HepG2 (cell line): Measurements from ENCODE around the gene ASB8. TPM values are rescaled to one million over a fixed set of nuclear protein-coding genes. Genes with fewer than 3 reads are reported as not detected.

Experiments used
- ATAC-seq: fragments of 200-7000 bp; cut with Tn5 transposase; 3 replicates; pipeline ENCODE4 v1.9.1; 2020; ENCODE audit warnings: mild to moderate bottlenecking, moderate library complexity
- BruUV-seq: library from RNA; stranded (reverse); fragments of 400-500 nt; replicated peaks from 2 replicates; lab custom pipeline; 2021; lab: Mats Ljungman, UMichigan
- CTCF ChIA-PET: fragments of 300-600 bp; formaldehyde crosslinking; extraction: SDS; loops from one replicate; lab custom pipeline; 2021; ENCODE audit warnings: low total read pairs, inconsistent platforms, low intra/inter-chr PET ratio; lab: Yijun Ruan, JAX
- POLR2A ChIA-PET: fragments of 350-600 bp; sonication (Branson Sonifier 250); formaldehyde crosslinking; loops from one replicate; lab custom pipeline; 2020; ENCODE audit warnings: antibody characterized with exemption, inconsistent platforms; lab: Yijun Ruan, JAX
- DNase-seq: peaks from one replicate; pipeline ENCODE4 v3.0.0-alpha.2; 2015; ENCODE audit warnings: low spot score
- FAIRE-seq: peaks from 3 replicates; lab custom pipeline; 2011; peaks lifted over from hg19 to GRCh38; lab: Jason Lieb, UNC
- H2AFZ ChIP-seq: one replicate; pipeline ENCODE4 v1.6.1; 2011; ENCODE audit warnings: low read length, inconsistent platforms
- H3K27ac ChIP-seq: fragments of 300-600 bp; 3 replicates; pipeline ENCODE4 v1.8.0; 2011; ENCODE audit warnings: mixed run types, mild to moderate bottlenecking, mixed read lengths, low read length, inconsistent platforms; ENCODE audit not compliant: insufficient read depth; ENCODE audit errors: extremely low read length
- H3K27me3 ChIP-seq, 2 experiments: fragments of 200-600 bp in 1 of 2; 2 replicates in 1 of 2; 3 replicates in 1 of 2; pipeline versions ENCODE4 v1.6.0 to v1.8.0; 2011; ENCODE audit warnings: low read length in 2 of 2, mild to moderate bottlenecking in 2 of 2, moderate library complexity in 2 of 2, inconsistent platforms in 1 of 2; ENCODE audit not compliant: insufficient read depth in 2 of 2, control insufficient read depth in 1 of 2
- H3K36me3 ChIP-seq, 2 experiments: fragments of 200-600 bp in 1 of 2; replicated peaks in 1 of 2; 2 replicates in 1 of 2; 3 replicates in 1 of 2; pipeline versions ENCODE4 v1.5.1 to v1.8.0; 2011; ENCODE audit warnings: low read length in 2 of 2, inconsistent platforms in 1 of 2; ENCODE audit not compliant: insufficient read depth in 2 of 2, control insufficient read depth in 1 of 2
- H3K4me1 ChIP-seq: 2 replicates; pipeline ENCODE4 v1.5.1; 2012; ENCODE audit warnings: low read length, inconsistent platforms; ENCODE audit not compliant: insufficient read depth
- H3K4me2 ChIP-seq: 2 replicates; pipeline ENCODE4 v1.6.0; 2011; ENCODE audit warnings: low read depth, low read length, inconsistent platforms
- H3K4me3 ChIP-seq, 3 experiments: fragments of 200-600 bp in 1 of 3; sonication (generic), shearing (Covaris generic) in 1 of 3; replicated peaks in 1 of 3; 2 replicates each; pipeline ENCODE4 v1.5.1; 2011 to 2016; ENCODE audit warnings: low read length in 3 of 3, inconsistent platforms in 2 of 3, low read depth in 2 of 3, mild to moderate bottlenecking in 2 of 3, control low read depth in 1 of 3, mixed read lengths in 1 of 3; ENCODE audit not compliant: insufficient read depth in 1 of 3
- H3K79me2 ChIP-seq: one replicate; pipeline ENCODE4 v1.6.1; 2011; ENCODE audit warnings: low read length, inconsistent platforms; ENCODE audit not compliant: insufficient read depth
- H3K9ac ChIP-seq: 2 replicates; pipeline ENCODE4 v1.6.0; 2011; ENCODE audit warnings: mild to moderate bottlenecking, low read depth, low read length, inconsistent platforms; ENCODE audit not compliant: insufficient read depth
- H3K9me3 ChIP-seq: 2 replicates; pipeline ENCODE4 v1.5.1; 2012; ENCODE audit warnings: mild to moderate bottlenecking, low read length
- H4K20me1 ChIP-seq: 2 replicates; pipeline ENCODE4 v1.6.0; 2011; ENCODE audit warnings: inconsistent platforms, mild to moderate bottlenecking, low read length, moderate library complexity; ENCODE audit not compliant: insufficient read depth
- GMEB2 ChIP-seq: IDR thresholded peaks from 2 replicates; pipeline ENCODE4 v1.6.1; 2016; ENCODE audit warnings: missing biosample characterization, missing genetic modification reagents, low read depth
- HINFP ChIP-seq: sonication (generic); formaldehyde crosslinking; IDR thresholded peaks from 2 replicates; pipeline ENCODE4 v1.4.0; 2020; ENCODE audit warnings: low read depth, mild to moderate bottlenecking, missing genetic modification reagents
- KAT2B ChIP-seq: fragments of 150-350 bp; IDR thresholded peaks from 2 replicates; pipeline ENCODE4 v1.6.1; 2014; ENCODE audit warnings: low read depth, low read length, borderline replicate concordance
- RARA ChIP-seq: IDR thresholded peaks from 2 replicates; pipeline ENCODE4 v1.6.1; 2016; ENCODE audit warnings: missing genetic modification reagents, missing compliant biosample characterization
- RARG ChIP-seq: sonication (generic); formaldehyde crosslinking; IDR thresholded peaks from 2 replicates; pipeline ENCODE4 v1.4.0; 2020; ENCODE audit warnings: low read depth, mild to moderate bottlenecking, missing genetic modification reagents
- TRIM24 ChIP-seq: sonication (generic); formaldehyde crosslinking; IDR thresholded peaks from 2 replicates; pipeline ENCODE4 v1.8.0; 2022; ENCODE audit warnings: mild to moderate bottlenecking, missing genetic modification reagents
- WIZ ChIP-seq: sonication (generic); formaldehyde crosslinking; IDR thresholded peaks from 2 replicates; pipeline ENCODE4 v1.5.1; 2020; ENCODE audit warnings: mild to moderate bottlenecking, missing genetic modification reagents
- ZBTB1 ChIP-seq: sonication (generic); formaldehyde crosslinking; IDR thresholded peaks from 2 replicates; pipeline ENCODE4 v1.4.0; 2020; ENCODE audit warnings: missing genetic modification reagents, borderline replicate concordance
- ZEB1 ChIP-seq: IDR thresholded peaks from 2 replicates; pipeline ENCODE4 v1.6.1; 2012; ENCODE audit warnings: mild to moderate bottlenecking, low read depth, inconsistent platforms; ENCODE audit not compliant: insufficient replicate concordance
- ZFP90 ChIP-seq: sonication (generic); formaldehyde crosslinking; IDR thresholded peaks from 2 replicates; pipeline ENCODE4 v1.8.0; 2022; ENCODE audit warnings: missing genetic modification reagents, mild to moderate bottlenecking, inconsistent platforms, borderline replicate concordance
- ZKSCAN8 ChIP-seq: IDR thresholded peaks from 2 replicates; pipeline ENCODE4 v1.6.1; 2016; ENCODE audit warnings: borderline replicate concordance, missing genetic modification reagents, missing compliant biosample characterization
- ZNF24 ChIP-seq: fragments of 450-650 bp; IDR thresholded peaks from 2 replicates; pipeline ENCODE4 v1.6.1; 2017; ENCODE audit warnings: antibody characterized with exemption, mild to moderate bottlenecking
- ZNF263 ChIP-seq: sonication (generic); formaldehyde crosslinking; IDR thresholded peaks from 2 replicates; pipeline ENCODE4 v1.4.0; 2020; ENCODE audit warnings: missing genetic modification reagents
- ZNF326 ChIP-seq: sonication (generic); formaldehyde crosslinking; IDR thresholded peaks from 2 replicates; pipeline ENCODE4 v1.4.0; 2020; ENCODE audit warnings: missing genetic modification reagents, borderline replicate concordance
- ZNF335 ChIP-seq: sonication (generic); formaldehyde crosslinking; IDR thresholded peaks from 2 replicates; pipeline ENCODE4 v1.4.0; 2020; ENCODE audit warnings: missing genetic modification reagents
- ZNF558 ChIP-seq: sonication (generic); formaldehyde crosslinking; IDR thresholded peaks from 2 replicates; pipeline ENCODE4 v1.9.0; 2022; ENCODE audit warnings: mild to moderate bottlenecking, missing genetic modification reagents, borderline replicate concordance
- ZNF724P ChIP-seq: sonication (generic); formaldehyde crosslinking; IDR thresholded peaks from 2 replicates; pipeline ENCODE4 v1.8.0; 2022; ENCODE audit warnings: missing genetic modification reagents, borderline replicate concordance
- ZNF768 ChIP-seq: sonication (generic); formaldehyde crosslinking; IDR thresholded peaks from 2 replicates; pipeline ENCODE4 v1.4.0; 2020; ENCODE audit warnings: missing genetic modification reagents
- WGBS: methylation state at CpG from one replicate; pipeline ENCODE4 v1.1.6; 2017; ENCODE audit warnings: low lambda C conversion rate; 5-methylcytosine and 5-hydroxymethylcytosine counted together
- in situ Hi-C: cut with HindIII; loops from 2 replicates; pipeline ENCODE4 v1.10.0; 2017; ENCODE audit warnings: low pct_unique_long_range_greater_than_20kb; ENCODE audit not compliant: extremely low pct_ligation_motif_present
- intact Hi-C: fragments of 100-400 bp; cut with micrococcal nuclease; formaldehyde crosslinking; loops from one replicate; pipeline ENCODE4 v1.10.0; 2022; ENCODE audit not compliant: unreplicated experiment
- polyA plus RNA-seq, 8 experiments: library from polyadenylated mRNA; depleted of rRNA in 3 of 8; stranded (reverse) in 7 of 8; unstranded in 1 of 8; fragments of >200 nt; fragmentation: Illumina TruSeq in 4 of 8; extraction: Trizol in 4 of 8; gene quantifications; 2 replicates each; pipeline versions ENCODE4 v1.2.1 to v1.2.3, GENCODE V29; 2011 to 2016; ENCODE audit warnings: low read depth in 4 of 8, missing spikeins in 1 of 8, mixed read lengths in 1 of 8; ENCODE audit not compliant: insufficient read depth in 1 of 8
- total RNA-seq, 5 experiments: library from RNA; depleted of rRNA; stranded (reverse); fragments of >200 nt; fragmentation: Illumina TruSeq; extraction: Trizol; gene quantifications; 2 replicates each; pipeline ENCODE4 v1.2.3, GENCODE V29; 2016; ENCODE audit warnings: low read depth in 1 of 5

Gene ASB8
- total and polyA plus RNA-seq, 2 of the 13 experiments (the other 11 are each of a cell fraction or from before 2014, with no cell fraction given) = 14.0 to 15.5 TPM

DNA sequence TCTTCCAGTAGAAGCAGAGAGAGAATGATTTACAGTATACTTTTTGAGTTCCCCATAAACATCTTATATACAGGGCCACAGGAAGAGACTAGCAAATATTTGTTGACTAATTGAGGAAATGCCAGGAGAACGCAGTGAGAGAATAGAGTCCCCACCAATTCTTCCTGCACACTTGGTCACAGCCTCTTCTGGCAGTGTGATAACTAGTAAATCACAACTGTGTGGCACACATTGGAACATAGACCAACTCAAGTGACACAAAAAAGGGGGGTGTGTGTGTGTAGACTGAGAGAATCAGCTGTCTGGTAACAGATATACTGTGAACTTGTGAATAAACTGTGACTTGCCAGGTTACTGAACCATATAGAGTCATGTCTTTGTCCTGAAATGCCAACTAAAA, 27.9 kb downstream of the ASB8 start:
- Histone ChIP-seq H3K27me3 (no peaks in the 10 kb centered on the region; a peak in 1 of 5 replicates), H3K9ac (no peak overlapping the region), H3K36me3 (no peaks in the 10 kb centered on the region), H3K9me3 (no peaks in the 10 kb centered on the region), H3K4me3 (no peak overlapping the region), H3K4me1 (peaks cover 2% of the 10 kb centered on the region; the same call in 1 of the 2 replicates), H3K4me2 (no peak overlapping the region), H4K20me1 (no peaks in the 10 kb centered on the region), H2AFZ (no peak overlapping the region), H3K79me2 (no peaks in the 10 kb centered on the region), H3K27ac (no peak overlapping the region)
- TF ChIP-seq ZNF558 (no peak), WIZ (CRISPR knock-in tag) (no peak), RARA (no peak), ZEB1 (no peak), ZNF326 (CRISPR knock-in tag) (no peak), ZNF263 (CRISPR knock-in tag) (no peak), ZKSCAN8 (CRISPR knock-in tag) (no peak), ZNF335 (CRISPR knock-in tag) (no peak), ZNF768 (CRISPR knock-in tag) (no peak), TRIM24 (CRISPR knock-in tag) (no peak), ZBTB1 (no peak)
- CTCF ChIA-PET = no interaction called here
- no peak for ATAC-seq
- intact Hi-C loops = no loop called here
- DNase-seq = no peak
- WGBS = 57% methylated on average over 1 of the region's 1 CpG
- no peak for FAIRE-seq
- POLR2A ChIA-PET = no interaction called here
- no TSS peak for BruUV-seq
- in situ Hi-C loops = no loop called here

GRCh38 chr12:48128800-48129199, 28.5 kb downstream of the ASB8 start:
- ATAC-seq = no peak
- POLR2A ChIA-PET = no interaction called here
- no peak for FAIRE-seq
- DNase-seq = no peak
- H3K4me2 ChIP-seq = no peak overlapping the region
- H3K27ac ChIP-seq = no peak overlapping the region
- no peaks in the 10 kb centered on the region; a peak in 1 of 5 replicates for H3K27me3 ChIP-seq
- in situ Hi-C loops = no loop called here
- H3K4me3 ChIP-seq = no peak overlapping the region
- intact Hi-C loops = no loop called here
- H4K20me1 ChIP-seq = no peaks in the 10 kb centered on the region
- WGBS = 94% methylated on average over 1 of the region's 1 CpG
- no peak overlapping the region for H3K9ac ChIP-seq
- no TSS peak for BruUV-seq
- CTCF ChIA-PET = no interaction called here
- H3K36me3 ChIP-seq = no peaks in the 10 kb centered on the region
- H3K9me3 ChIP-seq = no peaks in the 10 kb centered on the region
- no peaks in the 10 kb centered on the region for H3K79me2 ChIP-seq
- H3K4me1 ChIP-seq = peaks cover 6% of the 10 kb centered on the region
- H2AFZ ChIP-seq = no peak overlapping the region
- TF ChIP-seq ZFP90 (CRISPR knock-in tag) (no peak), RARG (CRISPR knock-in tag) (no peak), GMEB2 (CRISPR knock-in tag) (no peak), ZNF24 (no peak), HINFP (CRISPR knock-in tag) (no peak), KAT2B (no peak), ZNF724P (CRISPR knock-in tag) (no peak)
